Trophoblast cell (in vitro differentiated cells and primary cell): ENCODE data around the gene ENTHD1.

Experiments
- DNase-seq, 2 donors: peaks; one replicate each; pipeline ENCODE4 v3.0.0-alpha.2; 2016
- H2AFZ ChIP-seq: 2 replicates; pipeline ENCODE4 v1.6.1; 2013; ENCODE audit warnings: low read length, moderate library complexity, mild to moderate bottlenecking; ENCODE audit not compliant: insufficient read depth, poor library complexity
- H2AK5ac ChIP-seq: 2 replicates; pipeline ENCODE4 v1.6.1; 2013; ENCODE audit warnings: mild to moderate bottlenecking, low read length
- H2BK120ac ChIP-seq: 2 replicates; pipeline ENCODE4 v1.6.1; 2013; ENCODE audit warnings: low read length, mild to moderate bottlenecking, moderate library complexity; ENCODE audit not compliant: insufficient read depth, poor library complexity
- H2BK12ac ChIP-seq: 2 replicates; pipeline ENCODE4 v1.6.1; 2013; ENCODE audit warnings: mild to moderate bottlenecking, low read length, moderate library complexity
- H2BK5ac ChIP-seq: 2 replicates; pipeline ENCODE4 v1.6.1; 2013; ENCODE audit warnings: low read length, low read depth, moderate library complexity, mild to moderate bottlenecking; ENCODE audit not compliant: poor library complexity
- H3K14ac ChIP-seq: 2 replicates; pipeline ENCODE4 v1.6.1; 2013; ENCODE audit warnings: mild to moderate bottlenecking, low read length
- H3K18ac ChIP-seq: 2 replicates; pipeline ENCODE4 v1.6.1; 2013; ENCODE audit warnings: mild to moderate bottlenecking, low read length
- H3K23ac ChIP-seq: 2 replicates; pipeline ENCODE4 v1.6.1; 2013; ENCODE audit warnings: low read length
- H3K27ac ChIP-seq: 2 replicates; pipeline ENCODE4 v1.5.1; 2013; ENCODE audit warnings: low read depth, mild to moderate bottlenecking, inconsistent platforms, low read length, moderate library complexity
- H3K27me3 ChIP-seq: 2 replicates; pipeline ENCODE4 v1.6.1; 2013; ENCODE audit warnings: inconsistent platforms, mild to moderate bottlenecking, low read length, moderate library complexity; ENCODE audit not compliant: insufficient read depth
- H3K36me3 ChIP-seq, 2 experiments: 1 replicate in 1 of 2; 2 replicates in 1 of 2; pipeline ENCODE4 v1.6.1; 2013; ENCODE audit warnings: low read length in 2 of 2, mild to moderate bottlenecking in 2 of 2, moderate library complexity in 1 of 2; ENCODE audit not compliant: insufficient read depth in 2 of 2, control insufficient read depth in 1 of 2
- H3K4ac ChIP-seq: 2 replicates; pipeline ENCODE4 v1.6.1; 2013; ENCODE audit warnings: low read depth, mild to moderate bottlenecking, low read length, moderate library complexity
- H3K4me1 ChIP-seq, 2 experiments: 1 replicate in 1 of 2; 2 replicates in 1 of 2; pipeline ENCODE4 v1.6.1; 2013; ENCODE audit warnings: low read length in 2 of 2, mild to moderate bottlenecking in 2 of 2, moderate library complexity in 1 of 2; ENCODE audit not compliant: insufficient read depth in 2 of 2, control insufficient read depth in 1 of 2
- H3K4me2 ChIP-seq: 2 replicates; pipeline ENCODE4 v1.6.1; 2013; ENCODE audit warnings: inconsistent platforms, mild to moderate bottlenecking, low read length, moderate library complexity
- H3K4me3 ChIP-seq: 2 replicates; pipeline ENCODE4 v1.5.1; 2013; ENCODE audit warnings: mild to moderate bottlenecking, low read depth, low read length, inconsistent platforms
- H3K79me1 ChIP-seq: one replicate; pipeline ENCODE4 v1.6.1; 2013; ENCODE audit warnings: low read length
- H3K79me2 ChIP-seq: 2 replicates; pipeline ENCODE4 v1.6.1; 2013; ENCODE audit warnings: low read length, mild to moderate bottlenecking; ENCODE audit not compliant: control insufficient read depth, insufficient read depth, poor library complexity
- H3K9ac ChIP-seq: 2 replicates; pipeline ENCODE4 v1.6.1; 2013; ENCODE audit warnings: mild to moderate bottlenecking, low read length
- H3K9me3 ChIP-seq: 2 replicates; pipeline ENCODE4 v1.6.1; 2013; ENCODE audit warnings: low read depth, mild to moderate bottlenecking, control low read depth, inconsistent platforms, low read length; ENCODE audit not compliant: insufficient read depth
- H4K12ac ChIP-seq: 2 replicates; pipeline ENCODE4 v1.6.1; 2013; ENCODE audit warnings: low read depth, mild to moderate bottlenecking, low read length, moderate library complexity
- H4K8ac ChIP-seq: 2 replicates; pipeline ENCODE4 v1.6.1; 2013; ENCODE audit warnings: low read depth, mild to moderate bottlenecking, low read length, moderate library complexity
- H4K91ac ChIP-seq: one replicate; pipeline ENCODE4 v1.6.1; 2013; ENCODE audit warnings: low read depth, mild to moderate bottlenecking, low read length, moderate library complexity
- WGBS: extraction: QIAGEN DNeasy Blood & Tissue Kit; methylation state at CpG from one replicate; pipeline ENCODE4 v1.1.7; 2013; ENCODE audit warnings: missing lambda C conversion rate; ENCODE audit not compliant: insufficient read length, insufficient coverage; ENCODE audit errors: extremely low coverage; 5-methylcytosine and 5-hydroxymethylcytosine counted together

The ENTHD1 gene

DNA sequence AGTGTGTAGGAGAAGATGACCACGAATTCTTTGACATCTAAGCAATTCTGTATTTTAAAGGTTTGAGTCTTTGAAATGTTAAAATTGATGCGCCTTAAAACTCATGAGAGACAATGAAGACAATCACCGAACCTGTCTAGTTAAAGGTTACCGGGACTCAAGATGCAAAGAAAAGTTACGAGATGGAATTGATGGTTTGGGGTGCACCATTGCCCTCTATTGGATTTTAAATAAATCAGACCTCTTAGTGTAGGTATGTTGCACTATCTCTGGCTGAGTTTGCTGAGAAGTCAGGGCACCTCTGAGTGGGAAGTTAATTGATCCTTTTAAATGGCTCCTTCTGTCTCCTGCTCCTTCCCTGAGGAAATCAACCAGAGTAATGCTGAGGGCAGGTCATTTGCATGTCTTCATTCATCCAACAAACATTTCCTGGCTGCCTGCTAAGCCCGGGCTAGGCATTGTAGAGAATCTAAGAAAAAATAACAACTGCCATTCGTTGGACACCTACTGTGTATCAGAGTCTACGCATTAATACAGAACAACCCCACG lies 47.3 kb upstream of the ENTHD1 start:
- Histone ChIP-seq H3K14ac (no peak overlapping the region), H3K9ac (no peak overlapping the region), H3K9me3 (no peaks in the 10 kb centered on the region), H3K4me2 (no peak overlapping the region), H3K36me3 (no peaks in the 10 kb centered on the region), H2AK5ac (no peak overlapping the region), H3K4ac (no peak overlapping the region), H3K18ac (no peak overlapping the region), H3K79me1 (no peaks in the 10 kb centered on the region), H3K4me1 (no peaks in the 10 kb centered on the region), H3K23ac (no peak overlapping the region), H3K27ac (no peak overlapping the region), H3K27me3 (no peaks in the 10 kb centered on the region), H2BK12ac (no peak overlapping the region), H2BK5ac (no peak overlapping the region), H3K79me2 (no peaks in the 10 kb centered on the region), H4K8ac (no peak overlapping the region), H2AFZ (no peak overlapping the region), H4K12ac (no peak overlapping the region), H2BK120ac (no peak overlapping the region), H3K4me3 (no peak overlapping the region), H4K91ac (no peak overlapping the region)
- WGBS, result no CpG with 5 or more reads among the region's 9 CpGs
- DNase-seq, result no peak

GRCh38 chr22:39939830-39940229 lies 46.3 kb upstream of the ENTHD1 start:
- Histone ChIP-seq H2BK120ac (no peak overlapping the region), H3K9ac (no peak overlapping the region), H3K9me3 (no peaks in the 10 kb centered on the region), H3K27me3 (no peaks in the 10 kb centered on the region), H3K14ac (no peak overlapping the region), H3K23ac (no peak overlapping the region), H3K27ac (no peak overlapping the region), H2BK12ac (no peak overlapping the region), H4K91ac (no peak overlapping the region), H3K36me3 (no peaks in the 10 kb centered on the region), H3K79me2 (no peaks in the 10 kb centered on the region), H3K4me3 (no peak overlapping the region), H3K18ac (no peak overlapping the region), H4K12ac (no peak overlapping the region), H3K79me1 (no peaks in the 10 kb centered on the region), H4K8ac (no peak overlapping the region), H3K4ac (no peak overlapping the region), H3K4me1 (no peaks in the 10 kb centered on the region), H2AK5ac (no peak overlapping the region), H2AFZ (no peak overlapping the region), H3K4me2 (no peak overlapping the region), H2BK5ac (no peak overlapping the region)
- no peak for DNase-seq
- WGBS, result no CpG with 5 or more reads among the region's 3 CpGs

DNA sequence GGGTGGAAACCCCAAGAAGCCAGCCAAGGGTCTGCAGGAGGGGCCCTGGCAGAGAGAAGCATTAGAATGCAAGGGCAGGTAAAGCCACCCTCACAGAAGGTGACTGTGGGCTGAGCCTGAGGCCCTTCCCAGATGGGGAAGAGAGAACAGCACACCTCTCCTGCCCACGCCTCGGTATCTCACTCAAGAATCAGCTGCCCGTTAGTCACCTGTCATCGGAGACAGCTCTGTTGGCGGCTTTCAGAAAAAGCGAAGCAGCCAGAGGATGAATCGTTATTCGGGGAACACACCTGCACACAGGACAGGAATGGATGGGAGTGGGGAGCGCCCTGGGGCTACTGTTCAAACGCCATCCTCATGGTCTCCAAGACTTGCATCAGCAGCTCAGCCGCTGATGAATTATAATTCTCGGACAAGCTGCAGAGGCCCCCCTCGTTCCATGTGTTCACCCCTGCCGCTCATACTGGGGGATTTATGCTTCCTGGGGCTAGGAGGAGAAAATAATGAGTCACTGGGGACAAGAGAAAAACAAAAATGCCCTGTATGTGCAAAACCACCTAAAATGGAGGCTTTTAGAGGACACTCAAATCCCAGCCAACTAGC lies 45.0 kb upstream of the ENTHD1 start:
- no peak overlapping the region for H3K4me2 ChIP-seq
- no peak overlapping the region for H2BK12ac ChIP-seq
- DNase-seq, result no peak
- H3K36me3 ChIP-seq, result no peaks in the 10 kb centered on the region
- H3K14ac ChIP-seq, result no peak overlapping the region
- no peaks in the 10 kb centered on the region for H3K9me3 ChIP-seq
- H2BK5ac ChIP-seq, result no peak overlapping the region
- no peaks in the 10 kb centered on the region for H3K79me2 ChIP-seq
- no peak overlapping the region for H3K23ac ChIP-seq
- no peak overlapping the region for H2BK120ac ChIP-seq
- no peak overlapping the region for H3K4ac ChIP-seq
- no peak overlapping the region for H2AK5ac ChIP-seq
- H2AFZ ChIP-seq, result no peak overlapping the region
- H3K79me1 ChIP-seq, result no peaks in the 10 kb centered on the region
- no peaks in the 10 kb centered on the region for H3K4me1 ChIP-seq
- H4K91ac ChIP-seq, result no peak overlapping the region
- no peak overlapping the region for H3K27ac ChIP-seq
- no peak overlapping the region for H3K18ac ChIP-seq
- no peak overlapping the region for H4K8ac ChIP-seq
- WGBS, result no CpG with 5 or more reads among the region's 14 CpGs
- H3K9ac ChIP-seq, result no peak overlapping the region
- H3K4me3 ChIP-seq, result no peak overlapping the region
- no peaks in the 10 kb centered on the region for H3K27me3 ChIP-seq
- no peak overlapping the region for H4K12ac ChIP-seq

DNA sequence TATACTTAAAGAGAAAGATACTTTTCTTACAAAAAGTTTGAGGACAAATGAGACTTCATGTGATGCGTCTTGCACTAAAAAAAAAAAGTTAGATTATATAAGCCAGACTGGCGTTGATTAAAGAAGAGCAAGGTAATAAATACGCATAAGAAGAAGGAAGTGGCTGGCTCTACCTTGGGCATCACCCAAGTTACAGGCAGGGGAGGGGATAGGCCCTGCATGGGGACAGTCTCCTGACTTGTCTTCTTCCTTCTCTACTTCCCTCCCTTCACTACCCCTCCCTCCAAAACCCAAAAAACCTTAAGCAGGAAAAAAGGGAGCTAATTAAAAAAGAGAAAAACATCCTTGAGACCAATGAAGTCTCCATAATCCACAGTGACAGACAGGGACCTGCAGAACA lies 44.3 kb upstream of the ENTHD1 start:
- no peak overlapping the region for H3K9ac ChIP-seq
- no peak overlapping the region for H4K12ac ChIP-seq
- H3K27ac ChIP-seq, result no peak overlapping the region
- no peaks in the 10 kb centered on the region for H3K79me1 ChIP-seq
- no peak overlapping the region for H2BK12ac ChIP-seq
- no peaks in the 10 kb centered on the region for H3K9me3 ChIP-seq
- H3K4me3 ChIP-seq, result no peak overlapping the region
- H3K23ac ChIP-seq, result no peak overlapping the region
- no CpG with 5 or more reads among the region's 3 CpGs for WGBS
- H3K36me3 ChIP-seq, result no peaks in the 10 kb centered on the region
- H3K4me2 ChIP-seq, result no peak overlapping the region
- no peaks in the 10 kb centered on the region for H3K4me1 ChIP-seq
- no peaks in the 10 kb centered on the region for H3K79me2 ChIP-seq
- H2BK5ac ChIP-seq, result no peak overlapping the region
- H2BK120ac ChIP-seq, result no peak overlapping the region
- H2AFZ ChIP-seq, result no peak overlapping the region
- H3K27me3 ChIP-seq, result no peaks in the 10 kb centered on the region
- no peak overlapping the region for H4K8ac ChIP-seq
- no peak overlapping the region for H3K18ac ChIP-seq
- no peak overlapping the region for H4K91ac ChIP-seq
- H3K4ac ChIP-seq, result no peak overlapping the region
- H2AK5ac ChIP-seq, result no peak overlapping the region
- no peak overlapping the region for H3K14ac ChIP-seq
- DNase-seq, result no peak
